HG03097 (cell line): ENCODE results near the gene ZNF398.

ENCODE experiments used
- ATAC-seq: cut with Tn5 transposase; IDR thresholded peaks from one replicate; pipeline ENCODE4 v1.9.1; 2021; ENCODE audit not compliant: unreplicated experiment, low FRiP score

The ZNF398 gene

DNA sequence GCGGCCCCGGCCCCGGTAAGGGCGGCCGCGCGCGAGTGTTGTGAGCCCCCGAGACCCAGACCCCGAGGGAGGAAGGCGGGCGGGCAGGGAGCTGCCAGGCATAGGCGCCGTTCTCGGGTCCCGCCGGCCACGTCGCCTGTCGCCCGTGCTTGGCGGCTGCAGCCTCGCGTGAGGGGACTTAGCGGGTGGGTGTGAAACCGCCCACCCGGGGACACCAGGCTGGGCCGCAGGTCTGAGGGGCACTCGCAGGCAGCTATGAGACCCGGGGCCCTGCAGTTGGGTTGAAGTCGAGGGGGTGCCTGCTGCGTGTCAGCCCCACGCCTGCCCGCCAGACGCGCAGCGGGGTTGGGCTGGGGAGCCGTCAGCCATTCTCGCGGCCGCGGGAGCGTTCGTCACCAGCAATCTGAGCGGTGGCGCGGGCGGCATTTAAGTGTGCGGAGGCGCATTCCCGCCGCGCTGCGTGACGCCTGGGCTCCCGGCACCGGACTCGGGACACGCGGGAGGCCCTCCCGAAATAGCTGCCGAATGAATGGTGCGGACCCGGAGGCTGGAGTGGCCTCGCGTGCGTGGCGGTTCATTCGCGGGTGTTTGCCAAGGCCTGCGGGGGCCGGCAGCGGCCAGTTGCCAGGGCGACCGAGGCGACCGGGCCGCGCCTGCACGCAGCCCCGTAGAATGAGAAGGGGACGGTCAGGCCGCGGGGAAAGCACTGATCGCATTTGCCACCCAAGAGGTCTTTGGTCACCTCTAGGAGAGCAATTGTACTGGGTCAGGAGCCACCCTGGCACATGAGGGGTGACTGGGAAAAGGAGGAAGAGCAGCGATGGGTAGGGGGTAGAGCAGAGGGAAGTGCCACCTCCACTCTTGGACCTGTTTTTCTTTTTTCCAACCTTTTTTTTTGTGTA, 750 bp downstream of the ZNF398 start:
- ATAC-seq: peak; percentile 1

DNA sequence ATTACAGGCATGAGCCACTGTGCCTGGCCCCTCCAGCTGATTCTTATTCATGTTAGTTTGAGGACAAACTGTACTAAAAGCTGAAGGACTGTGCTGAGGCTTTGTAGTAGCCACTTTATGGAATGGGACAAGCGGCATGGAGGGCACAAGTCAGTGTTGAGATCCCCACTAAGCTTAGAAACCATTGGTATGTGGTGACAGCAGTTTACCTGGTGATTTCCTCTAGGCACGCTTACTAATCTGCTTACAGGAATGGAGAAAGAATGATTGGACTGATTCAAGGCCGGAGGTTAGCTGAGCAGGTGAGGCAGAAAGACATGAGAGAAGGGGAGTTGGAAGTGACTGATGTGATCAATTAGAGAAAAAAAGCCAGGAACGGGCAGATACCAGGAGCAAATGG, 3.7 kb downstream of the ZNF398 start:
- ATAC-seq: no peak

DNA sequence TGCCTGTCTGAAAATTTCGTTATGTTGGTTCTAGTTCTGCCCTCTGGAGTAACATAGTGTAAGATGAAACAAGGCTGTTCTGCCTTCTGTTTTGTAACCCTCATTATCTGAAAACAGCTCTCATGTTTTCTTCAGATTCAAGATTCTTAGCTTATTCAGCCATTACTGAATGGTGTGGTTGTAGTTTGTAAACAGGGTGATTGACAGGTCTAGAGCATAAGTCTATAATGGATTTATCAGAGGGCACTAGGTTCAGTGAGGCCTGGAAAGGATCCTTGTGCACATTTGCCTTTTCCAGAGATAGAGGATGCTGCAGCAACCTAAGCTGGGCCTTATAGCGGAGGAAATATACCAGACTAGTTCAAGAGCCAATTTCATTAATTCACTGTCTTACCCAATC, 6.1 kb downstream of the ZNF398 start:
- ATAC-seq: no peak

DNA sequence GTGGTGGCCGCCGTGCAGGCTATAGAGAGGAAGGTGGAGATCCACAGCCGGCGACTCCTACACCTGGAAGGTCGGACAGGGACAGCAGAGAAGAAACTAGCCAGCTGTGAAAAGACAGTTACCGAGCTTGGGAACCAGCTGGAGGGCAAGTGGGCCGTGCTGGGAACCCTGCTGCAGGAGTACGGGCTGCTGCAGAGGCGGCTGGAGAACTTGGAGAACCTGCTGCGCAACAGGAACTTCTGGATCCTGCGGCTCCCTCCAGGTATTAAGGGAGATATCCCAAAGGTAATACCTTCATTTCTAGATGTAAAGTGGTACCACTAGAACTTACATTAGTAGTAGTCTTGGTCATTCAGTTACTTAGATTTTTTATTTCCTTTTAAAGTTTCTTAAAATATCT, 6.8 kb downstream of the ZNF398 start:
- ATAC-seq: no peak

DNA sequence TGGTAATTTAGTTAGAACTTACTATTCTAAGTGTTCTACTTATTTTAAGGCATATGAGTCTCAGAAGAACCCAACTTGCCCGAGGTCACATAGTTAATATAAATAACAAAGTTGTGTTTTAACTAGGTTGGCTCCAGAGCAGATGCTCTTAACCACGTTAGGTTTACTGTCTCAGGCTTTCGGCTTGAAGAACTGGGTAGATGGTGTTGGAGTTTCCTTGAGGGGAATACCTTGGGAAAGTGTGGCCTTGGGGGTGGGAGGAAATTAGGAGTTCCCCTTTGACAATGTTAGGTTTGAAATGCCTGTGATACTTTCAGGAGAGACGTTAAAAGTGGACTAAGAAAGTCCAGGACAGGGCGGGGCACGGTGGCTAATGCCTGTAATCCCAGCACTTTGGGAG, 9.6 kb downstream of the ZNF398 start:
- no peak for ATAC-seq

DNA sequence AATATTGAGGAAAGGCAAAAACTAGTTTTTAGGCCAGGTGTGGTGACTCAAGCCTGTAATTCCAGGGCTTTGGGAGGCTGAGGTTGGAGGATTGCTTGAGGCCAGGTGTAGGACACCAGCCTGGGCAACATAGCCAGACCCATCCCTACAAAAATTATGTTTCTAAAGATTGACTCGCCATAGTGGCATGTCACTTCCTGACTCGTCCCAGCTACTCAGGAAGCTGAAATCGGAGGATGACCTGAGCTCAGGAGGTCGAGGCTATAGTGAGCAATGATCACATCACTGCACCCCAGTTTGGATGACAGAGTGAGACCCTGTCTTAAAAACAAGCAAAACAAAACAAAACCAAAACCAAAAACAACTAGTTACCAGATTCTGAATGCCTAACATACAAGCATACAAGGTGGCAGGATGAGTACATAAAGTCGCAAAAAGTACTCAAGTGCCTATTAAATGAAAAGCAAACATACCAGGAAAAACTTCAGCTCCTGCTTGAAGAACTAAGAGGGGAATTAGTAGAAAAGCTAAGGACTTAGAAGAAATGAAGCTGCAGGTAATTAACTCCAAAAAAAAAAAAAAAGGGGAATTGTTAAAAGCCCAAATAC, 14.1 kb downstream of the ZNF398 start:
- ATAC-seq: no peak

DNA sequence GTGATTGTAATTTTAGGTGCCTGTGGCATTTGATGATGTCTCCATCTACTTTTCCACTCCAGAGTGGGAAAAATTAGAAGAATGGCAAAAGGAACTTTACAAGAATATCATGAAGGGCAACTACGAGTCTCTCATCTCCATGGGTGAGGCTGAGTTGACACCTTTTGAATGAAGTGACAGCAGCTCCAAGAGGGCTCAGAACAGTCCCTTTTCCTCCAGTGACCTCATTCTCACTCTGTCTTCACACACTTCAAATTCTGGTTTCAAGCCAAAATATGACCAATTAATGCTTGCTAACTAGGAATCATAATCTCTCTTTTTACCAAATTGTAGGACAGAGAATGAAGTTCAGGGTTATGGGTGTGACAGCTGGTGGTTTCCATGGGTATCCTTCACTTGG, 18.9 kb downstream of the ZNF398 start:
- ATAC-seq: no peak

DNA sequence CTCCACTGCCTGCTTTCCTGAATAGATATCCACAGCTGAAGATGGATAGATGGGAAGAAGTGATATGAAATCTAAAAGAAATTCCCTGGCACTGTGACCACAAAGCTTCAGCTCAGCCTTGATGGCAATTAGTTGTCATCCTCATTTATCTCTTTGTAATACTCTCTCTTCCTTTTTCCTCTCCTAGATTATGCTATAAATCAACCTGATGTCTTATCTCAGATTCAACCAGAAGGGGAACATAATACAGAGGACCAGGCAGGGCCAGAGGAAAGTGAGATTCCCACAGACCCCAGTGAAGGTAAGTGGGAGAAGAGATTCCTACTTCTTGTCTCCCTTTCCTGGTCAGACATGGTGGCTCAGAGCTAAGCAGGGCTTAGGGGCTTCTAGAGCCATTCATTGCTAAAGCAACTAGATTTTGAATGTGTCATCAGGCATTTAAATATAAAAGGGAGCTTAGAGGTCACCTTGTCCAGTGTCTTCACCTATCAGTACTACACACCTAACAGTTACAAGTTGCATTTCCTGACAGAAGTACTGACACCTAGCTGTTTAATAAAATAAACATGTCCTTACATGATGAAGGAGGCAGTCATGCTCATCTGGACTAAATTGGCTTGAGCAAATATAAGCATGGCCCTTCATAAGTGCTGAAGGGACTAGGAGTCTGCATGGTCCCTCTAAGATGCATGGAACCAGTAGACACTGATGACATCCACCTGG, 19.5 kb downstream of the ZNF398 start:
- ATAC-seq: no peak

DNA sequence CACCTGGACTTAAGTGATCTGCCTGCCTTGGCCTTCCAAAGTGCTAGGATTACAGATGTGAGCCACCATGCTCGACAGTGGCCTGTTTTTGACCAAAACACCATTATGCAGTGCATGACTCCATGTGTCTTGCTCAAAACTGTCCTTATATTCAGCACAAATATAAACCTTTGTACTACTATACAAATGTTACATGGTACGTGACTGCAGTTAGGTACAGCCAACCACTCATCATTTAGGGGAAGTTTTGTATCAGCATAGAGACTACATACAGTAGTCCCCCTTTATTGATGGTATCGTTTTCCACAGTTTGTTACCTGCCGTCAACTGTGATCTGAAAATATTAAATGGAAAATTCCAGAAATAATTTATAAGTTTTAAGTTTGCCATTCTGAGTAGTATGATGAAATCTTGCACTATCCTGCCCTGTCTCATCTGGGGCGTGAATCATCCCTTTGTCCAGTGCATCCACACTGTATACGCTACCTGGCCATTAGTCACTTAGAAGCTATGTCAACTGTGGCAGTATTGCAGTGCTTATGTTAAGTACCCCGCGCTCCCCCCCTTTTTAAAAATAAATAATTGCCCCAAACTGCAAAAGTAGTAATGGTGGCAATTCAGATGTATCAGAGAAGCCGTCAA, 24.8 kb downstream of the ZNF398 start:
- no peak for ATAC-seq

DNA sequence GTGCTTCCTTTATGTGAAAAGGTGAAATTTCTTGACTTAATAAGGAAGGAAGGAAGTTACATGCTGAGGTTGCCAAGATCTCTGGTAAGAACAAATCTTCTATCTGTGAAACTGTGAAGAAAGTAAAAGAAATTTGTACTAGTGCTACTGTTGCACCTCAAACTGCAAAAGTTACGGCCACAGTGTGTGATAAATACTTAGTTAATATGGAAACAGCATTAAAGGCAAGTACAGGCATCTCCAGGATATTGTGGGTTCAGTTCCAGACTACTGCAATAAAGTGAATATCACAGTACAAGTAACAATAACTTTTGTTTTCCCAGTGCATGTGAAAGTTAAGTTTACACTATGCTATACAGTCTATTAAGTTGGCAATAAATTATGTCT, 25.3 kb downstream of the ZNF398 start:
- no peak for ATAC-seq

DNA sequence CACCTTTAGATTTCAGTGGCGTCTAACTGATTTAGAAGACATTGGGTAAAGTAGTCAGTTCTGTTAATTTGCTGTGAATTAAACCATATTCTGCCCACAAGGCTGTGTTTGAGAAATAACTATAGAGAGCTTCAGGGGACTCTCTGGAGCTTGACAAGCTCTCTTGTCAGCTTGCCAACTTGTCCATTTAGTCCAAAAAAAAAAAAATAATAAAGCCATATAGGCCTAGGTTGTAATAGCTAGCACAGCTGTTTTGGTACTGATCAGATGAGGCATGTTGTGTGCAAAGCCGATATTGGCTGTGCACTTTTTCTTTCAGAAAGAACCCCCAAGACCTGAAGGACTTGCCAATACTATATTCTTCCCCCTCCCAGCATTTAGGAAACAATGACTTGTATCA, 27.9 kb downstream of the ZNF398 start:
- ATAC-seq: no peak

DNA sequence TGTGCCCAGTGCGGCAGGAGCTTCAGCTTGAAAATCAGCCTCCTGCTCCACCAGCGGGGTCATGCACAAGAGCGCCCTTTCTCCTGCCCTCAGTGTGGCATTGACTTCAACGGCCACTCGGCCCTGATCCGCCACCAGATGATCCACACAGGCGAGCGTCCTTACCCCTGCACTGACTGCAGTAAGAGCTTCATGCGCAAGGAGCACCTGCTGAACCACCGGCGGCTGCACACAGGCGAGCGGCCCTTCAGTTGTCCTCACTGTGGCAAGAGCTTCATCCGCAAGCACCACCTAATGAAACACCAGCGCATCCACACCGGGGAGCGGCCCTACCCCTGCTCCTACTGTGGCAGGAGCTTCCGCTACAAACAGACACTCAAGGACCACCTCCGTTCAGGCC, 32.0 kb downstream of the ZNF398 start:
- ATAC-seq: no peak

DNA sequence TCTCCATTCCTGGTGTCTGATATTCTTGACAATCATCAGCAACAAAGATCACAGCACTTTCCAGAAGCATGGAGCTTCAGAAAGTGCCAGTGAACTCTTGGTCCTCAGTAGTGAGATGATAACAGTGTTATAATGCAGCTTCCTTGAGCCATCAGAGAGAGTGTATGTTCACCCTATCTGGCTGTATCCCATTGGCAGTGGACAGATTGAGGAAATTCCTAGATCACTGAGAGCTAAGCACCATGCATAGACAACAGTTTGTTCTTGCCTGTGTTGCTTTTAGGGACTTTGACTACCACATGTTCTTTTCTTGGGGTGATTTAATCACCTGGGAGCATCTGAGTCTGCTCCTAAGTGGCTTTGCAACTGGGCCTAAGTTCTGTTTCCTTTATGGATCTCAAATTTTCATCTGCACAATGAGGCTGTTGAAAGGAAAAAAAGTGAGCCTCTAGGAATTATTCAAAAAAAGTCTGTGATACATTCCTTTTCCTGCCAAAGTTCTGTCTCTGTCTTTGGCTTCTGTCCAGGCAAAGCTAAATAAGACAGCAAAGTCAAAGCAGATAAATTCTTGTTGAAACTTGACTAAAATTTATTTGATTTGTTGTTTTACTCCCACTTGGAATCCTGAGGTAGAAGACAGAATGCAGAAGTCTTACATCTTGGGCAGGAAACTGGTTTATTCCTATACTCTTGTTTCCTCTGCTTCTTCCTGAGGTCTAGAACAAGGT, 33.6 kb downstream of the ZNF398 start:
- ATAC-seq: no peak

DNA sequence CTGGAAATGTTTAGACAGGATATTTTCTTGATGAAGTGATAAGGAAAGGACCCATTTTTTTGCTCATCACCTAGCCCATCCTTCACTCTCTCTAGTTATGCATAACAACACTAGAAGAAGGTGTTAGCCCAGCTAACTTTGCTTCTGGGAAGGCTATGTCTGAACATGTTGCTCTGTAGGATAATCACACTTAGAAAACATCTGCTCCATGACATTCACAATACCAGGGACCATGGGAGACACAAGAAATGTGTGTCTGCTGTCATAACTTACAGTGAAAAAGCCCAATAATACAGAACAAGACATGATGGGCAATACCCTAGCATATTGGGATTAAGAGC, 34.2 kb downstream of the ZNF398 start:
- ATAC-seq: no peak

DNA sequence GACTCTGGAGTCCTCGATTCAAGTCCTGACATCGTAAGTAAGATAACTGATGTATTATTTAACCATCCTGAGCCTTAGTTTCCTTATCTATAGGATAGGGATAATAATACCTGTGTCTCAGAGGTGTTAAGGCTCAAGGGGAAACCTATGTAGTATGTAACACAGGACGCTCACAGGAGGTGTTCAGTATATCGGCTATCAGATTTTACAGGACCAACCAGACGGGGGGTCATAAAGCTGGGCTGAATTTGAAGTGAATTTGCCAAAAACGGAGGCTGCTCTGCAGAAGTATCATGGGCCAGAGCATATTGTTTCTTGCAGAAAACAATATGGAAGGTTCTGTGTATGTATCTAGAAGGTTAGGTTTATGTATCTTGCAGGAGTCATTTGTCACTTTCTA, 37.0 kb downstream of the ZNF398 start:
- no peak for ATAC-seq

DNA sequence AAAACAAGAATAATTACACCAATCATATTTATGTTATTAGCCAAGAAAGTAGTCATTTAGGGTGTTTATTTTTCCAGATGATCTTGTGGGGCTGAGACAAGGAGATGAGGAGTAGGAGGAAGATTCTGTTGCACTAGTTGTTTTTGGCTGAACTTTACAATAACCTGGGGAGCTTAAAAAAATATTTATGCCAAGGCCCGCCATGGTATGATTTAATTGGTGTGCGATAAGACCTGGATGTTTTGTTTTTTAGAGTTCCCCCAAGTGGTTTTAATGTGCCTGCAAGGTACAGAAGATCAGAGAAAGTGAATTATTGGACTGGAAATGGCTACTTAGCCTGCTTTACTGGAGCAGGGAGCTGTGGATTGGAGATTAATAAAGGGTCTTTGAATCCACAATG, 41.0 kb downstream of the ZNF398 start:
- ATAC-seq: no peak

DNA sequence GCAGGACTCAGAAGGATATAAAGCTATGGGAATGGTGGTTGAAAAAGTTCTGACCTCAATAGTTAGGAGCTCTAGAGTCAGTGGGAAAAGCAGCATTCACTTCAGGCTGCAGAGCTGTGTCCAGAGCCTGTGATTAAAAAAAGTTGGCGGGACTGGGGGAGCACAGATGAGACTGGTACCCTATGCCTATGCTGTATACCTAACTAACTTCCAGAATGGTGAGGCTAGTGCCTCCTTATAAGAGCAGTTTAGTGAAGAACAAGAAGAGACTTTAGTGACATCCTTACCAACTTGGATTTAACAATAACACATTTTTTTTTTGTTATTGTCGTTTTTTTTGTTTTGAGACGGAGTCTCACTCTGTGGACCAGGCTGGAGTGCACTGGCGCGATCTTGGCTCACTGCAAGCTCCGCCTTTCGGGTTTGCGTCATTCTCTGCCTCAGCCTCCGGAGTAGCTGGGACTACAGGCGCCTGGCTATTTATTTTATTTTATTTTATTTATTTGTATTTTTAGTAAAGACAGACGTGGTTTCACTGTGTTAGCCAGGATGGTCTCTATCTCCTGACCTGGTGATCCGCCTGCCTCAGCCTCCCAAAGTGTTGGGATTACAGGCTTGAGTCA, 41.5 kb downstream of the ZNF398 start:
- no peak for ATAC-seq

DNA sequence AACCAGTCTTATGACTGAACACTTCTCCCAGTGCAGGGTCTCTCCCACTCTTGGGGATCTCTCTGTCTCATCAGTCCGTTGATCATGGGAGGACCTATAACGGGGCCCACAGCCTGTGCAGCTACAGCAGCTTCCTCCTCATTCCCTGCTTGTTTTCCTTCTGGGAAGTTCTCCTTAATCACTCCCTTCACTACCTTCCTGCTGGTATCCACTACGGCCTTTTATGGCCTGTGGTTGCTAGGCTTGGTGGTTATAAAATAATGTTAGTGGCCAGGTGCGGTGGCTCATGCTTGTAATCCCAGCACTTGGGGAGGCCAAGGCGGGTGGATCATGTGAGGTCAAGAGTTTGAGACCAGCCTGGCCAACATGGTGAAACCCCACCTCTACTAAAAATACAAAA, 44.6 kb downstream of the ZNF398 start:
- no peak for ATAC-seq

DNA sequence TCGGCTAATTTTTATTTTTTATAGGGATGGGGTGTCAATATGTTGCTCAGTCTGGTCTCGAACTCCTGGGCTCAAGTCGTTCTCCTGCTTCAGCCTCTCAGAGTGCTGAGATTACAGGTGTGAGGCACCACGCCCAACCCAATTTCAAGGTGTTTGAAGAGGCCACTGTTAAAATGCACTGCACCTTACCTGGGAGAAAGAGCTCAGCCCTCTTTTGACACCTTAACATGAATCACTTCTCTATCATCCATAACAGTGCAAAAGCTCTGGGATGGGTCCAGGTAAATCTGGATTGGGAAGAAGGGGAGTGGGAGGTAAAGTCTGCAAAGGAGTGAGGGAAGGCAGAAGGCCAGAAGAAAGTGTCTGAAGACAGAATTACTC, 47.5 kb downstream of the ZNF398 start:
- ATAC-seq: no peak
